Measurements from ENCODE around the gene FXR1. TPM values are rescaled to one million over a fixed set of nuclear protein-coding genes. Genes with fewer than 3 reads are reported as not detected.

Gene FXR1
- total and polyA plus RNA-seq, 10 of the 15 experiments (the other 5 are each of a cell fraction or from before 2014, with no cell fraction given), result 38.5 to 159 (median 102) TPM

DNA sequence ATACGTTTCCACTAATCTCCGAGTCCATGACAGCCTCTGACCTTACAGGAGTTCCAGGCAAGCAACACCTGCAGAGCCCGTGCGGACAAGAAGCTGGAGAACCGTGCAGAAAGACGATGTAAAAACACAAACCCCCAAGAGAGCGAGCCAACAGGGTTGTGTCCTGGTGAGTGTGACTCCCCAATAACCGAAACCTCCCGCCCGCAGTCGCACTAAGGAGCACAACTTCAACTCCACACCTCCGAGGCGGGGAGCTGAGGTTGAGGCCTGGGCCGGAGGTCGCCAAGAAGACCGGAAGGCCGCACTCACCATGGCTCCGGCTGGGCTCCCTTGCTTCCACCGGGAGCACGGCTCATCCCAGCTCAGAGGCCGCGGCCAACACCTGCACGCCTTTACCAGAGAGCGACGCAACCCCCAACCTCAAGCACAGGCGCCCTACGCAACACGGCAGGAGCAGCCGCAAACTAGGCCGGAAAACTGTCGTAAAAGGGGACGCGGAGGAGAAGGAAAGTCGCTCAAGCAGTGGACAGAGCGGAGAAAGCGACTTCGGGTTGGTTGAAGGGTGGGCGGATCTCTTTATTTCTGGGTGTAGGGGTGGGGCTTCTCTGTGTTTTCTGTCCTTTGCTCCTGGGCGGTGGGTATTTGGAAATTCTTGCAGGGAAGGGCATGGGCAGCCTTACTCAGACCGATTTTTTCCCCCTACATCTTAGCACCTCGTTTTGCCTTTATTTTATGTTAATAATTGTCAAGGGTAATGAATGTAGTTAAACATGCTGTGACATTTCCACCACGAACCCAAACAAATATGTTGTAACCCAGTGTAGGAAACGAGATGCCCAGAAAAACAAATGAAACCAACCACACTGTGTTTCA lies 77.1 kb downstream of the FXR1 start, which contains the start of gene DNAJC19 (continued):
- TF ChIP-seq NRF1 (conservative IDR thresholded peaks at IDR 0.05; ENCODE audit: low read depth, low read length) (peak; percentile 27; the same call in 1 of the 2 replicates), ZNF217 (IDR thresholded peaks at IDR 0.05) (no peak), RB1 (IDR thresholded peaks at IDR 0.05; ENCODE audit: borderline replicate concordance) (0 out of 2 replicates have a peak, but pooled peaks have one; percentile 16), SMAD5 (IDR thresholded peaks at IDR 0.05; ENCODE audit: low read depth) (peak; percentile 87; the same call in 1 of the 2 replicates), SPI1 (IDR thresholded peaks at IDR 0.05; ENCODE audit: borderline replicate concordance, insufficient read depth, low read depth, low read length) (no peak), CHD2 (IDR thresholded peaks at IDR 0.05; ENCODE audit: borderline replicate concordance, low read depth, low read length) (peak; percentile 76), NBN (IDR thresholded peaks at IDR 0.05) (peak; percentile 74; the same call in 1 of the 2 replicates), CBX3 (IDR thresholded peaks at IDR 0.05; ENCODE audit: borderline replicate concordance, low read depth) (no peak), FOXM1 (IDR thresholded peaks at IDR 0.05; ENCODE audit: low read depth, low read length) (0 out of 2 replicates have a peak, but pooled peaks have one; percentile 4), HCFC1 (IDR thresholded peaks at IDR 0.05; ENCODE audit: low read length) (peak; percentile 55; the same call in 1 of the 2 replicates)
- TF ChIP-seq, protein P1, sequence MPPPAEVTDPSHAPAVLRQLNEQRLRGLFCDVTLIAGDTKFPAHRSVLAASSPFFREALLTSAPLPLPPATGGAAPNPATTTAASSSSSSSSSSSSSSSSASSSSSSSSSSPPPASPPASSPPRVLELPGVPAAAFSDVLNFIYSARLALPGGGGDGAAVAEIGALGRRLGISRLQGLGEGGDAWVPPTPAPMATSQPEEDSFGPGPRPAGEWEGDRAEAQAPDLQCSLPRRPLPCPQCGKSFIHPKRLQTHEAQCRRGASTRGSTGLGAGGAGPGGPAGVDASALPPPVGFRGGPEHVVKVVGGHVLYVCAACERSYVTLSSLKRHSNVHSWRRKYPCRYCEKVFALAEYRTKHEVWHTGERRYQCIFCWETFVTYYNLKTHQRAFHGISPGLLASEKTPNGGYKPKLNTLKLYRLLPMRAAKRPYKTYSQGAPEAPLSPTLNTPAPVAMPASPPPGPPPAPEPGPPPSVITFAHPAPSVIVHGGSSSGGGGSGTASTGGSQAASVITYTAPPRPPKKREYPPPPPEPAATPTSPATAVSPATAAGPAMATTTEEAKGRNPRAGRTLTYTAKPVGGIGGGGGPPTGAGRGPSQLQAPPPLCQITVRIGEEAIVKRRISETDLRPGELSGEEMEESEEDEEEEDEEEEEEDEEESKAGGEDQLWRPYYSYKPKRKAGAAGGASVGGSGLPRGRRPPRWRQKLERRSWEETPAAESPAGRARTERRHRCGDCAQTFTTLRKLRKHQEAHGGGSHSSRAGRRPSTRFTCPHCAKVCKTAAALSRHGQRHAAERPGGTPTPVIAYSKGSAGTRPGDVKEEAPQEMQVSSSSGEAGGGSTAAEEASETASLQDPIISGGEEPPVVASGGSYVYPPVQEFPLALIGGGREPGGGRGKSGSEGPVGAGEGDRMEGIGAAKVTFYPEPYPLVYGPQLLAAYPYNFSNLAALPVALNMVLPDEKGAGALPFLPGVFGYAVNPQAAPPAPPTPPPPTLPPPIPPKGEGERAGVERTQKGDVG (CRISPR knock-in tag; IDR thresholded peaks at IDR 0.05), result no peak
- TF ChIP-seq, protein P2, sequence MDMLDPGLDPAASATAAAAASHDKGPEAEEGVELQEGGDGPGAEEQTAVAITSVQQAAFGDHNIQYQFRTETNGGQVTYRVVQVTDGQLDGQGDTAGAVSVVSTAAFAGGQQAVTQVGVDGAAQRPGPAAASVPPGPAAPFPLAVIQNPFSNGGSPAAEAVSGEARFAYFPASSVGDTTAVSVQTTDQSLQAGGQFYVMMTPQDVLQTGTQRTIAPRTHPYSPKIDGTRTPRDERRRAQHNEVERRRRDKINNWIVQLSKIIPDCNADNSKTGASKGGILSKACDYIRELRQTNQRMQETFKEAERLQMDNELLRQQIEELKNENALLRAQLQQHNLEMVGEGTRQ (IDR thresholded peaks at IDR 0.05; ENCODE audit: borderline replicate concordance, low read depth, low read length), result no peak
